Liver (tissue), 9 donors: ENCODE measurements around the gene BGLAP. TPM values are rescaled to one million over a fixed set of nuclear protein-coding genes. Genes with fewer than 3 reads are reported as not detected.

Experiments
- DNase-seq: peaks from one replicate; pipeline ENCODE4 v3.0.0-alpha.2; 2017; ENCODE audit warnings: low spot score
- H3K27ac ChIP-seq, 2 donors: one replicate each; pipeline ENCODE4 v1.7.0; 2013; ENCODE audit warnings: inconsistent platforms in 2 of 2, low read length in 2 of 2, control low read depth in 1 of 2, low read depth in 1 of 2, mild to moderate bottlenecking in 1 of 2
- H3K27me3 ChIP-seq, 4 donors: one replicate each; pipeline versions ENCODE4 v1.6.1 to v1.7.0; 2013; ENCODE audit warnings: low read length in 3 of 4, inconsistent platforms in 1 of 4, mild to moderate bottlenecking in 1 of 4, moderate library complexity in 1 of 4; ENCODE audit not compliant: control insufficient read depth in 4 of 4, insufficient read depth in 4 of 4
- H3K36me3 ChIP-seq, 4 donors: one replicate each; pipeline versions ENCODE4 v1.6.1 to v1.7.0; 2013; ENCODE audit warnings: low read length in 3 of 4, mild to moderate bottlenecking in 3 of 4, low read depth in 1 of 4, moderate library complexity in 1 of 4; ENCODE audit not compliant: control insufficient read depth in 4 of 4, insufficient read depth in 3 of 4
- H3K4me1 ChIP-seq, 4 donors: one replicate each; pipeline versions ENCODE4 v1.6.1 to v1.7.0; 2013; ENCODE audit warnings: low read length in 3 of 4, mild to moderate bottlenecking in 3 of 4, moderate library complexity in 1 of 4; ENCODE audit not compliant: control insufficient read depth in 4 of 4, insufficient read depth in 4 of 4
- H3K4me3 ChIP-seq, 3 donors: one replicate each; pipeline versions ENCODE4 v1.6.1 to v1.7.0; 2013; ENCODE audit warnings: low read length in 3 of 3, control low read depth in 1 of 3, low read depth in 1 of 3, mild to moderate bottlenecking in 1 of 3
- H3K9ac ChIP-seq, 2 donors: one replicate each; pipeline ENCODE4 v1.7.0; 2013; ENCODE audit warnings: low read length in 2 of 2, mild to moderate bottlenecking in 2 of 2, moderate library complexity in 2 of 2, control low read depth in 1 of 2, low read depth in 1 of 2
- H3K9me3 ChIP-seq, 4 donors: one replicate each; pipeline versions ENCODE4 v1.6.1 to v1.7.0; 2013; ENCODE audit warnings: low read length in 3 of 4; ENCODE audit not compliant: control insufficient read depth in 4 of 4
- ATF3 ChIP-seq: IDR thresholded peaks from 2 replicates; pipeline ENCODE4 v1.6.1; 2016; ENCODE audit warnings: antibody characterized with exemption
- CTCF ChIP-seq: fragments of 150-350 bp; IDR thresholded peaks from 2 replicates; pipeline ENCODE4 v1.5.1; 2017; ENCODE audit warnings: improper control_type of control experiment, low read depth, low read length; ENCODE audit not compliant: missing input control
- EGR1 ChIP-seq, 2 donors: IDR thresholded peaks; 2 replicates each; pipeline ENCODE4 v1.6.1; 2016 to 2018; ENCODE audit warnings: antibody characterized with exemption in 2 of 2, low read depth in 2 of 2
- FOXA1 ChIP-seq: IDR thresholded peaks from 2 replicates; pipeline ENCODE4 v1.6.1; 2016; ENCODE audit warnings: antibody characterized with exemption
- FOXA2 ChIP-seq: IDR thresholded peaks from 2 replicates; pipeline ENCODE4 v1.6.1; 2016; ENCODE audit warnings: antibody characterized with exemption
- GABPA ChIP-seq, 2 donors: IDR thresholded peaks in 1 of 2; conservative IDR thresholded peaks in 1 of 2; 2 replicates each; pipeline ENCODE4 v1.6.1; 2016; ENCODE audit warnings: antibody characterized with exemption in 2 of 2, mild to moderate bottlenecking in 1 of 2, moderate library complexity in 1 of 2
- HNF4A ChIP-seq, 2 donors: conservative IDR thresholded peaks; 2 replicates each; pipeline ENCODE4 v1.6.1; 2016; ENCODE audit warnings: antibody characterized with exemption in 2 of 2, mild to moderate bottlenecking in 2 of 2
- HNF4G ChIP-seq: IDR thresholded peaks from 2 replicates; pipeline ENCODE4 v1.6.1; 2016; ENCODE audit warnings: antibody characterized with exemption
- JUND ChIP-seq, 2 donors: IDR thresholded peaks; 2 replicates each; pipeline ENCODE4 v1.6.1; 2016; ENCODE audit warnings: antibody characterized with exemption in 2 of 2
- MAX ChIP-seq: IDR thresholded peaks from 2 replicates; pipeline ENCODE4 v1.6.1; 2016; ENCODE audit warnings: antibody characterized with exemption
- NR2F2 ChIP-seq: IDR thresholded peaks from 2 replicates; pipeline ENCODE4 v1.6.1; 2016; ENCODE audit warnings: antibody characterized with exemption
- RAD21 ChIP-seq, 2 donors: IDR thresholded peaks; 2 replicates each; pipeline ENCODE4 v1.6.1; 2016; ENCODE audit warnings: antibody characterized with exemption in 2 of 2, mild to moderate bottlenecking in 2 of 2
- REST ChIP-seq: IDR thresholded peaks from 2 replicates; pipeline ENCODE4 v1.6.1; 2016; ENCODE audit warnings: antibody characterized with exemption, mild to moderate bottlenecking
- RXRA ChIP-seq, 2 donors: IDR thresholded peaks; 2 replicates each; pipeline ENCODE4 v1.6.1; 2017 to 2018; ENCODE audit warnings: antibody characterized with exemption in 2 of 2, mild to moderate bottlenecking in 1 of 2
- SP1 ChIP-seq: IDR thresholded peaks from 2 replicates; pipeline ENCODE4 v1.6.1; 2018; ENCODE audit warnings: antibody characterized with exemption, mild to moderate bottlenecking
- TAF1 ChIP-seq: conservative IDR thresholded peaks from 2 replicates; pipeline ENCODE4 v1.6.1; 2016; ENCODE audit warnings: antibody characterized with exemption, mild to moderate bottlenecking
- YY1 ChIP-seq: IDR thresholded peaks from 2 replicates; pipeline ENCODE4 v1.6.1; 2016; ENCODE audit warnings: antibody characterized with exemption, mild to moderate bottlenecking
- ZBTB33 ChIP-seq: IDR thresholded peaks from 2 replicates; pipeline ENCODE4 v1.6.1; 2016; ENCODE audit warnings: antibody characterized with exemption
- WGBS: extraction: QIAGEN DNeasy Blood & Tissue Kit; methylation state at CpG from one replicate; pipeline ENCODE4 v1.1.7; 2013; 5-methylcytosine and 5-hydroxymethylcytosine counted together
- polyA plus RNA-seq, 2 donors: library from polyadenylated mRNA; stranded (reverse) in 1 of 2; unstranded in 1 of 2; fragments of 200-250 nt in 1 of 2; fragments of >200 nt in 1 of 2; fragmentation: Nextera tagmentation in 1 of 2; extraction: Ambion mirVana in 1 of 2; gene quantifications; one replicate each; pipeline versions ENCODE4 v1.2.1 to v1.2.3, GENCODE V29; 2013 to 2015
- total RNA-seq, 2 donors: library from RNA; depleted of rRNA; stranded (reverse); fragments of >200 nt; gene quantifications; one replicate each; pipeline ENCODE4 v1.2.3, GENCODE V29; 2014
- donor health status: healthy.
- donor health status: healthy.
- donor health status: healthy.
- donor health status: healthy.
- donor health status: healthy.

Gene BGLAP
- total and polyA plus RNA-seq, 4 donors = 0.06 to 0.75 (median 0.28) TPM; not detected in 1

- no peak for DNase-seq
- 76% methylated on average over 4 of the region's 4 CpGs for WGBS
Measured at GRCh38 chr1:156248323-156248683, 6.3 kb downstream of the BGLAP start.

GRCh38 chr1:156249593-156249992, 7.6 kb downstream of the BGLAP start:
- no peak overlapping the region for H3K9ac ChIP-seq
- H3K9me3 ChIP-seq = no peaks in the 10 kb centered on the region
- 93% methylated on average over 5 of the region's 5 CpGs for WGBS
- TF ChIP-seq RAD21 (IDR thresholded peaks at IDR 0.05) (no peak), TAF1 (no peak), EGR1 (IDR thresholded peaks at IDR 0.05; ENCODE audit: low read depth in 2 of 2) (no peak), YY1 (no peak), REST (no peak), SP1 (no peak), HNF4A (conservative IDR thresholded peaks at IDR 0.05) (no peak), JUND (IDR thresholded peaks at IDR 0.05) (no peak), HNF4G (no peak), ZBTB33 (no peak), GABPA (IDR thresholded peaks at IDR 0.05 in 1 of 2, conservative IDR thresholded peaks at IDR 0.05 in 1 of 2) (no peak), MAX (no peak), FOXA2 (no peak), ATF3 (no peak), RXRA (IDR thresholded peaks at IDR 0.05) (no peak), NR2F2 (no peak), FOXA1 (no peak), CTCF (no peak)
- no peaks in the 10 kb centered on the region for H3K27me3 ChIP-seq
- peaks cover 8 to 55% (median 43%) of the 10 kb centered on the region in 4 donors for H3K36me3 ChIP-seq
- H3K4me3 ChIP-seq = no peak overlapping the region
- no peak for DNase-seq
- no peak overlapping the region for H3K27ac ChIP-seq
- H3K4me1 ChIP-seq = peaks cover 4 to 17% (median 9%) of the 10 kb centered on the region in 4 donors

More at GRCh38 chr1:156248323-156248683, 6.3 kb downstream of the BGLAP start:
- TF ChIP-seq NR2F2 (no peak), EGR1 (IDR thresholded peaks at IDR 0.05; ENCODE audit: low read depth in 2 of 2) (no peak), JUND (IDR thresholded peaks at IDR 0.05) (no peak), RXRA (IDR thresholded peaks at IDR 0.05) (no peak), HNF4A (conservative IDR thresholded peaks at IDR 0.05) (no peak)
- H3K27ac ChIP-seq = no peak overlapping the region
- no peak overlapping the region for H3K4me3 ChIP-seq
- H3K9me3 ChIP-seq = no peaks in the 10 kb centered on the region
- H3K9ac ChIP-seq = no peak overlapping the region
- H3K27me3 ChIP-seq = no peaks in the 10 kb centered on the region
- H3K4me1 ChIP-seq = peaks cover 4 to 17% (median 9%) of the 10 kb centered on the region in 4 donors
- H3K36me3 ChIP-seq = peaks cover 8 to 45% (median 35%) of the 10 kb centered on the region in 4 donors
